A673 (cell line): ENCODE results near the gene RPS6KL1. TPM values are rescaled to one million over a fixed set of nuclear protein-coding genes. Genes with fewer than 3 reads are reported as not detected.

Source experiments
- BruUV-seq: library from RNA; stranded (reverse); fragments of 400-500 nt; replicated peaks from 2 replicates; lab custom pipeline; 2021; lab: Mats Ljungman, UMichigan
- CTCF ChIA-PET: fragments of 300-600 bp; sonication (Branson Sonifier 250); formaldehyde crosslinking; loops from one replicate; lab custom pipeline; 2022; ENCODE audit warnings: antibody characterized with exemption; lab: Charles Lee
- POLR2A ChIA-PET: fragments of 300-600 bp; sonication (Branson Sonifier 250); formaldehyde crosslinking; loops from one replicate; lab custom pipeline; 2022; ENCODE audit warnings: antibody characterized with exemption; ENCODE audit not compliant: low non-redundant PET; lab: Charles Lee
- DNase-seq: peaks from one replicate; pipeline ENCODE4 v3.0.0-alpha.2; 2015; ENCODE audit warnings: low spot score
- H3K27ac ChIP-seq: fragments of 200-600 bp; sonication (generic); 2 replicates; pipeline ENCODE4 v1.5.1; 2016; ENCODE audit warnings: mixed run types, low read depth, mild to moderate bottlenecking, mixed read lengths, antibody characterized with exemption, low read length; ENCODE audit not compliant: poor library complexity, severe bottlenecking
- H3K27me3 ChIP-seq: fragments of 200-600 bp; sonication (generic); replicated peaks from 2 replicates; pipeline ENCODE4 v1.6.1; 2017; ENCODE audit warnings: mixed run types, low read depth, mild to moderate bottlenecking, mixed read lengths, antibody characterized with exemption, low read length; ENCODE audit not compliant: insufficient read depth, poor library complexity
- H3K36me3 ChIP-seq: fragments of 200-600 bp; sonication (generic); 2 replicates; pipeline ENCODE4 v1.6.1; 2016; ENCODE audit warnings: mixed run types, mild to moderate bottlenecking, mixed read lengths, antibody characterized with exemption, low read length; ENCODE audit not compliant: insufficient read depth, poor library complexity, severe bottlenecking
- H3K4me1 ChIP-seq: fragments of 200-600 bp; sonication (generic); 2 replicates; pipeline ENCODE4 v1.6.1; 2017; ENCODE audit warnings: mixed run types, mild to moderate bottlenecking, mixed read lengths, antibody characterized with exemption, low read length; ENCODE audit not compliant: insufficient read depth, poor library complexity, severe bottlenecking
- H3K4me3 ChIP-seq: fragments of 200-600 bp; sonication (generic); 2 replicates; pipeline ENCODE4 v1.5.1; 2016; ENCODE audit warnings: low read depth, mixed run types, mild to moderate bottlenecking, mixed read lengths, low read length; ENCODE audit not compliant: poor library complexity, severe bottlenecking
- H3K9me3 ChIP-seq: fragments of 200-600 bp; sonication (generic); 2 replicates; pipeline ENCODE4 v1.6.1; 2016; ENCODE audit warnings: mixed run types, low read depth, mild to moderate bottlenecking, mixed read lengths, antibody characterized with exemption, low read length; ENCODE audit not compliant: poor library complexity, severe bottlenecking
- EZH2 ChIP-seq: fragments of 200-600 bp; sonication (generic); IDR thresholded peaks from 2 replicates; pipeline ENCODE4 v1.6.1; 2017; ENCODE audit warnings: borderline replicate concordance, low read depth, mild to moderate bottlenecking, mixed read lengths, antibody characterized with exemption, low read length; ENCODE audit not compliant: poor library complexity, severe bottlenecking
- intact Hi-C: fragments of 100-400 bp; cut with micrococcal nuclease; formaldehyde crosslinking; loops from one replicate; pipeline ENCODE4 v1.10.0; 2022; ENCODE audit not compliant: unreplicated experiment
- total RNA-seq: library from RNA; stranded (reverse); gene quantifications from 2 replicates; pipeline ENCODE4 v1.2.3, GENCODE V29; 2021
- TF ChIP-seq, protein P1 (sequence below): fragments of 300-800, 200-600 bp; sonication (generic); conservative IDR thresholded peaks from 2 replicates; pipeline ENCODE4 v1.5.1; 2017; ENCODE audit warnings: low read depth, mild to moderate bottlenecking, antibody characterized with exemption, low read length, moderate library complexity, mixed read lengths

Gene RPS6KL1
- total RNA-seq, 1 experiment from 2014 or later, result 0.80 TPM

GRCh38 chr14:74859757-74860552 is 63.1 kb downstream of the RPS6KL1 start:
- no peak for TF ChIP-seq EZH2
- TF ChIP-seq, protein P1, sequence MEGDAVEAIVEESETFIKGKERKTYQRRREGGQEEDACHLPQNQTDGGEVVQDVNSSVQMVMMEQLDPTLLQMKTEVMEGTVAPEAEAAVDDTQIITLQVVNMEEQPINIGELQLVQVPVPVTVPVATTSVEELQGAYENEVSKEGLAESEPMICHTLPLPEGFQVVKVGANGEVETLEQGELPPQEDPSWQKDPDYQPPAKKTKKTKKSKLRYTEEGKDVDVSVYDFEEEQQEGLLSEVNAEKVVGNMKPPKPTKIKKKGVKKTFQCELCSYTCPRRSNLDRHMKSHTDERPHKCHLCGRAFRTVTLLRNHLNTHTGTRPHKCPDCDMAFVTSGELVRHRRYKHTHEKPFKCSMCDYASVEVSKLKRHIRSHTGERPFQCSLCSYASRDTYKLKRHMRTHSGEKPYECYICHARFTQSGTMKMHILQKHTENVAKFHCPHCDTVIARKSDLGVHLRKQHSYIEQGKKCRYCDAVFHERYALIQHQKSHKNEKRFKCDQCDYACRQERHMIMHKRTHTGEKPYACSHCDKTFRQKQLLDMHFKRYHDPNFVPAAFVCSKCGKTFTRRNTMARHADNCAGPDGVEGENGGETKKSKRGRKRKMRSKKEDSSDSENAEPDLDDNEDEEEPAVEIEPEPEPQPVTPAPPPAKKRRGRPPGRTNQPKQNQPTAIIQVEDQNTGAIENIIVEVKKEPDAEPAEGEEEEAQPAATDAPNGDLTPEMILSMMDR, result no peak
- H3K36me3 ChIP-seq, result no peaks in the 10 kb centered on the region
- ChIA-PET CTCF (interaction anchor here (0.6 to 2.2 kb wide), 9 partner anchors 19 to 438 kb away, joined by 3 to 26 read pairs (median 4); no protein-coding TSS in a partner anchor), POLR2A (no interaction called here)
- no peaks in the 10 kb centered on the region for H3K9me3 ChIP-seq
- no peak overlapping the region for H3K4me3 ChIP-seq
- H3K27ac ChIP-seq, result no peak overlapping the region
- no peaks in the 10 kb centered on the region for H3K27me3 ChIP-seq
- no peak for DNase-seq
- no TSS peak for BruUV-seq
- H3K4me1 ChIP-seq, result peaks cover 4% of the 10 kb centered on the region
- intact Hi-C loops, result loop anchor here (5.0 kb wide), 2 partner anchors 227 to 442 kb away; no protein-coding TSS in a partner anchor

- no TSS peak for BruUV-seq
- no peak for DNase-seq
- POLR2A ChIA-PET, result no interaction called here
- CTCF ChIA-PET, result no interaction called here
- Histone ChIP-seq H3K4me1 (peaks cover 4% of the 10 kb centered on the region), H3K4me3 (no peak overlapping the region), H3K36me3 (no peaks in the 10 kb centered on the region), H3K27ac (no peak overlapping the region), H3K27me3 (no peaks in the 10 kb centered on the region), H3K9me3 (no peaks in the 10 kb centered on the region)
- intact Hi-C loops, result no loop called here
- no peak for TF ChIP-seq EZH2
- TF ChIP-seq, protein P1, result no peak
Measured at GRCh38 chr14:74858022-74858421, 65.0 kb downstream of the RPS6KL1 start.

DNA sequence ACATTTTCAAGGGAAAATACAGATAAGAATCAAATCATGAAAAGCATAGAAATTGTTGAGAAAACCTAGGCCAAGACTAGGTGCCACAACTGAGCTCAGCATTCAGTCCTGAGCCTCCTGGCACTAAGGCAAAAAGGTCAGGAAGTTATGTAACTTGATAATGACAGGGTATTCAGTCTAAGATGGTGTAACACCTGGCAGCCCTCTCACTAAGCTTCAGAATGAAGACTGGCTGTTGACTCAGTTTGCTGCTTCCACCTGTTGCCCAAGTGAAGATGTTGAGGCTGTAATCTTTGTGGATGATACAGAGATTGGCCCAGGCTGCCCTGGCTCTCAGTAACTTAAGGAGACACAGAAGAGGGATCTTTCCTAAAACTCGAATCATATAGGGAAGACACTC is 66.7 kb downstream of the RPS6KL1 start:
- Histone ChIP-seq H3K27ac (no peak overlapping the region), H3K36me3 (no peaks in the 10 kb centered on the region), H3K4me3 (no peak overlapping the region), H3K4me1 (peaks cover 4% of the 10 kb centered on the region), H3K9me3 (no peaks in the 10 kb centered on the region), H3K27me3 (no peaks in the 10 kb centered on the region)
- ChIA-PET POLR2A (no interaction called here), CTCF (interaction anchor here (0.6 kb wide), 1 partner anchor 54 kb away, joined by 6 read pairs; no protein-coding TSS in a partner anchor)
- no peak for DNase-seq
- intact Hi-C loops, result no loop called here
- no TSS peak for BruUV-seq
- TF ChIP-seq, protein P1, result no peak
- no peak for TF ChIP-seq EZH2
